ENCODE data around the gene CIRBP. TPM values are rescaled to one million over a fixed set of nuclear protein-coding genes. Genes with fewer than 3 reads are reported as not detected.

The CIRBP gene
- polyA plus RNA-seq, 1 of the 3 experiments (the other 2 are of a cell fraction), result 762 TPM

DNA sequence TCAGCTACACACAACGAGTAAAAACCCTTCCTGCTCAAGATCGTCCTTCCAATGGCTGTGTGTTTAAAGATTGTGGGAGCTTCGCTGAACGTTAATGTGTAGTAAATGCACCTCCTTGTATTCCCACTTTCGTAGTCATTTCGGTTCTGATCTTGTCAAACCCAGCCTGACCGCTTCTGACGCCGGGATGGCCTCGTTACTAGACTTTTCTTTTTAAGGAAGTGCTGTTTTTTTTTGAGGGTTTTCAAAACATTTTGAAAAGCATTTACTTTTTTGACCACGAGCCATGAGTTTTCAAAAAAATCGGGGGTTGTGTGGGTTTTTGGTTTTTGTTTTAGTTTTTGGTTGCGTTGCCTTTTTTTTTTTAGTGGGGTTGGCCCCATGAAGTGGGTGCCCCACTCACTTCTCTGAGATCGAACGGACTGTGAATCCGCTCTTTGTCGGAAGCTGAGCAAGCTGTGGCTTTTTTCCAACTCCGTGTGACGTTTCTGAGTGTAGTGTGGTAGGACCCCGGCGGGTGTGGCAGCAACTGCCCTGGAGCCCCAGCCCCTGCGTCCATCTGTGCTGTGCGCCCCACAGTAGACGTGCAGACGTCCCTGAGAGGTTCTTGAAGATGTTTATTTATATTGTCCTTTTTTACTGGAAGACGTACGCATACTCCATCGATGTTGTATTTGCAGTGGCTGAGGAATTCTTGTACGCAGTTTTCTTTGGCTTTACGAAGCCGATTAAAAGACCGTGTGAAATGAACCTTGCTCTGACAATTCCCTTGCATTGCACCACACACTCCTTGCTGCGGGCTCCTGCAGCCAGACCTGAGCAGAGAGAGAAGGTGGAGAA, 3.5 kb downstream of the CIRBP start:
- peaks cover 74% of the 10 kb centered on the region for H3K79me2 ChIP-seq (ENCODE audit: insufficient read depth)
- WGBS (ENCODE audit: low lambda C conversion rate), result 91% methylated on average over 30 of the region's 33 CpGs
- no peak overlapping the region for H2AFZ ChIP-seq (ENCODE audit: low read depth)
- H3K27ac ChIP-seq (ENCODE audit: low read depth in 2 of 2, low read length in 1 of 2), result peak overlapping the region in 1 of 2 experiments; percentile 91; a peak in 2 of 4 replicates
- POLR2A ChIA-PET, result interaction anchor here (0.9 to 1.2 kb wide), 4 partner anchors 8 to 178 kb away, joined by 3 to 8 read pairs (median 3); no protein-coding TSS in a partner anchor
- CTCF ChIA-PET, result interaction anchor here (0.7 to 5.8 kb wide), 7 partner anchors 11 to 99 kb away, joined by 3 to 62 read pairs (median 3); no protein-coding TSS in a partner anchor
- H3F3A ChIP-seq (replicated peaks; ENCODE audit: insufficient read depth), result peaks cover 55% of the 10 kb centered on the region
- no peak overlapping the region for H3K4me3 ChIP-seq (ENCODE audit: low read depth in 2 of 2, low read length in 1 of 2)
- no peak overlapping the region for H3K9ac ChIP-seq
- peaks cover 45 to 54% of the 10 kb centered on the region in 2 experiments for H3K36me3 ChIP-seq (replicated peaks in 1 of 2; ENCODE audit: control insufficient read depth in 1 of 2, insufficient read depth in 2 of 2, low read length in 1 of 2)
- DNase-seq, result no peak
- H3K27me3 ChIP-seq (ENCODE audit: insufficient read depth), result no peaks in the 10 kb centered on the region
- H3K9me3 ChIP-seq, result no peaks in the 10 kb centered on the region
- 0 out of 2 replicates have a peak overlapping the region, but pooled peaks have one; percentile 98 for H3K4me2 ChIP-seq
- peaks cover 53% of the 10 kb centered on the region for H4K20me1 ChIP-seq (ENCODE audit: insufficient read depth)
- TF ChIP-seq, protein P1, sequence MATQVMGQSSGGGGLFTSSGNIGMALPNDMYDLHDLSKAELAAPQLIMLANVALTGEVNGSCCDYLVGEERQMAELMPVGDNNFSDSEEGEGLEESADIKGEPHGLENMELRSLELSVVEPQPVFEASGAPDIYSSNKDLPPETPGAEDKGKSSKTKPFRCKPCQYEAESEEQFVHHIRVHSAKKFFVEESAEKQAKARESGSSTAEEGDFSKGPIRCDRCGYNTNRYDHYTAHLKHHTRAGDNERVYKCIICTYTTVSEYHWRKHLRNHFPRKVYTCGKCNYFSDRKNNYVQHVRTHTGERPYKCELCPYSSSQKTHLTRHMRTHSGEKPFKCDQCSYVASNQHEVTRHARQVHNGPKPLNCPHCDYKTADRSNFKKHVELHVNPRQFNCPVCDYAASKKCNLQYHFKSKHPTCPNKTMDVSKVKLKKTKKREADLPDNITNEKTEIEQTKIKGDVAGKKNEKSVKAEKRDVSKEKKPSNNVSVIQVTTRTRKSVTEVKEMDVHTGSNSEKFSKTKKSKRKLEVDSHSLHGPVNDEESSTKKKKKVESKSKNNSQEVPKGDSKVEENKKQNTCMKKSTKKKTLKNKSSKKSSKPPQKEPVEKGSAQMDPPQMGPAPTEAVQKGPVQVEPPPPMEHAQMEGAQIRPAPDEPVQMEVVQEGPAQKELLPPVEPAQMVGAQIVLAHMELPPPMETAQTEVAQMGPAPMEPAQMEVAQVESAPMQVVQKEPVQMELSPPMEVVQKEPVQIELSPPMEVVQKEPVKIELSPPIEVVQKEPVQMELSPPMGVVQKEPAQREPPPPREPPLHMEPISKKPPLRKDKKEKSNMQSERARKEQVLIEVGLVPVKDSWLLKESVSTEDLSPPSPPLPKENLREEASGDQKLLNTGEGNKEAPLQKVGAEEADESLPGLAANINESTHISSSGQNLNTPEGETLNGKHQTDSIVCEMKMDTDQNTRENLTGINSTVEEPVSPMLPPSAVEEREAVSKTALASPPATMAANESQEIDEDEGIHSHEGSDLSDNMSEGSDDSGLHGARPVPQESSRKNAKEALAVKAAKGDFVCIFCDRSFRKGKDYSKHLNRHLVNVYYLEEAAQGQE (IDR thresholded peaks at IDR 0.05; ENCODE audit: low read depth, low read length), result no peak
- TF ChIP-seq, protein P2, sequence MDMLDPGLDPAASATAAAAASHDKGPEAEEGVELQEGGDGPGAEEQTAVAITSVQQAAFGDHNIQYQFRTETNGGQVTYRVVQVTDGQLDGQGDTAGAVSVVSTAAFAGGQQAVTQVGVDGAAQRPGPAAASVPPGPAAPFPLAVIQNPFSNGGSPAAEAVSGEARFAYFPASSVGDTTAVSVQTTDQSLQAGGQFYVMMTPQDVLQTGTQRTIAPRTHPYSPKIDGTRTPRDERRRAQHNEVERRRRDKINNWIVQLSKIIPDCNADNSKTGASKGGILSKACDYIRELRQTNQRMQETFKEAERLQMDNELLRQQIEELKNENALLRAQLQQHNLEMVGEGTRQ (IDR thresholded peaks at IDR 0.05; ENCODE audit: borderline replicate concordance, low read depth, low read length), result no peak
- no peak for TF ChIP-seq TAF1 (IDR thresholded peaks at IDR 0.05; ENCODE audit: borderline replicate concordance, low read depth, low read length)
- no peaks in the 10 kb centered on the region for H3K9me2 ChIP-seq
- peaks cover 31 to 60% of the 10 kb centered on the region in 2 experiments; a peak in 2 of 4 replicates for H3K4me1 ChIP-seq (ENCODE audit: control insufficient read depth in 1 of 2, insufficient read depth in 2 of 2, low read depth in 1 of 2, low read length in 1 of 2)

DNA sequence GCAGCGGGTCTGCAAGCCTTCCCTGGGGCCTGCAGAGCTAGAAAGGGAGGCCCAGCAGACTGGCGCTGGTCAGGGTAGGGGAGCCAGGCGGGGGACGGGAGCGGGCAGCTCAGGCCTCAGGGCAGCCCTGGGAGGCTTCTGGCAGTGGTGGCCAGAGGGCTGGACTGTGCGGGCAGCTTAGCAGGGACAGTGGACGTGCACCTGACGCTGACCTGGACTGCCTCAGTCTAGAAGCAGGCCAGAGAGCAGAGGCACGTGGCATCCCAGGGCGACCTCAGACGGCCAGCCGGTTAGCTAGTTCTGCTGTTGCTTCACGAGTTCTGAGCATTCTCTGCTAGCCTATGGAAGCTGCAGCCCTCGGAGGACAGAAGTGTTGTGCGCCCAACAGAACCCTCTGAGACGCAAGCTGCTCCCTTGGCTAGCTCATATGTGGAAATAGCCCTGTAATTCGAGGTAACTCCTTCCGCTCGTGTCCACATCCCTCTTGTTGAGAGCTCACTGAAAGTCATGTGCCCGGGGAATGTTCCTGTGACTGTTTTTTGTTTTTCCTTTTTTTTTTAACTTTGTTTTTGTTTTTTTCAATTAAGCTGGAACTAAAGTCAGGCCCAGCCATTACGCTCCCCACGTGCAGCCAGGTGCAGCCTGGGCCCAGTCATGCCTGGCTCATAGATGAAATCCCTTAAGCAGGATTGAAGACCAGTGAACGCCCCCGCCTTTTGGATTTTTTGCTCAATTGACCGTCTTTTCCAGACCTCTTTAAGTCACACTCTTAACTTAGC, 4.3 kb downstream of the CIRBP start:
- Histone ChIP-seq H3K9me3 (no peaks in the 10 kb centered on the region), H3K4me2 (peak overlapping the region; percentile 100; the same call in 1 of the 2 replicates), H3K4me1 (ENCODE audit: control insufficient read depth in 1 of 2, insufficient read depth in 2 of 2, low read depth in 1 of 2, low read length in 1 of 2) (peaks cover 30 to 52% of the 10 kb centered on the region in 2 experiments; a peak in 2 of 4 replicates), H3K27ac (ENCODE audit: low read depth in 2 of 2, low read length in 1 of 2) (peak overlapping the region; percentile 30 to 41), H3F3A (replicated peaks; ENCODE audit: insufficient read depth) (peaks cover 53% of the 10 kb centered on the region), H3K9me2 (no peaks in the 10 kb centered on the region), H3K9ac (no peak overlapping the region; the same call in 1 of the 2 replicates), H3K79me2 (ENCODE audit: insufficient read depth) (peaks cover 72% of the 10 kb centered on the region), H3K4me3 (ENCODE audit: low read depth in 2 of 2, low read length in 1 of 2) (no peak overlapping the region), H2AFZ (ENCODE audit: low read depth) (no peak overlapping the region), H3K27me3 (ENCODE audit: insufficient read depth) (no peaks in the 10 kb centered on the region), H4K20me1 (ENCODE audit: insufficient read depth) (peaks cover 53% of the 10 kb centered on the region), H3K36me3 (replicated peaks in 1 of 2; ENCODE audit: control insufficient read depth in 1 of 2, insufficient read depth in 2 of 2, low read length in 1 of 2) (peaks cover 47 to 56% of the 10 kb centered on the region in 2 experiments)
- POLR2A ChIA-PET, result interaction anchor here (0.6 to 1.2 kb wide), 6 partner anchors 20 to 477 kb away, joined by 3 to 8 read pairs (median 3); no protein-coding TSS in a partner anchor
- WGBS (ENCODE audit: low lambda C conversion rate), result 94% methylated on average over 20 of the region's 25 CpGs
- CTCF ChIA-PET, result interaction anchor here (0.7 to 5.8 kb wide), 6 partner anchors 12 to 169 kb away, joined by 3 to 62 read pairs (median 4); partner anchors contain the start of gene GPX4
- DNase-seq, result no peak
- no peak for TF ChIP-seq CHD2 (IDR thresholded peaks at IDR 0.05; ENCODE audit: low read length, partially characterized antibody)
- peak; percentile 1; the same call in 1 of the 2 replicates for TF ChIP-seq POLR2AphosphoS5 (IDR thresholded peaks at IDR 0.05; ENCODE audit: low read depth, low read length)
- no peak for TF ChIP-seq FOXJ3 (CRISPR knock-in tag; IDR thresholded peaks at IDR 0.05)
- peak; percentile 56; the same call in 1 of the 2 replicates for TF ChIP-seq SIN3A (IDR thresholded peaks at IDR 0.05; ENCODE audit: borderline replicate concordance, low read depth, low read length)
